Thoracic aorta (tissue), 2 donors: ENCODE data around the gene MCRIP1. TPM values are rescaled to one million over a fixed set of nuclear protein-coding genes. Genes with fewer than 3 reads are reported as not detected.

Experiments
- ATAC-seq: fragments of 150-250 bp; one replicate; pipeline ENCODE4 v1.8.0; 2017; ENCODE audit warnings: low read depth; ENCODE audit not compliant: insufficient number of reproducible peaks, low FRiP score
- DNase-seq: peaks from one replicate; pipeline ENCODE4 v3.0.0-alpha.2; 2020; ENCODE audit warnings: low spot score
- H3K27ac ChIP-seq, 2 donors: fragments of 200-600 bp; sonication (generic); 1 replicate in 1 of 2; 2 replicates in 1 of 2; pipeline ENCODE4 v1.5.1; 2016; ENCODE audit warnings: mild to moderate bottlenecking in 2 of 2, moderate library complexity in 2 of 2
- H3K27me3 ChIP-seq: fragments of 200-600 bp; sonication (generic); replicated peaks from 2 replicates; pipeline ENCODE4 v1.6.0; 2016; ENCODE audit warnings: mild to moderate bottlenecking; ENCODE audit not compliant: insufficient read depth
- H3K36me3 ChIP-seq: fragments of 200-600 bp; sonication (generic); one replicate; pipeline ENCODE4 v1.5.1; 2016
- H3K4me1 ChIP-seq, 2 donors: fragments of 200-600 bp; sonication (generic); 1 replicate in 1 of 2; 2 replicates in 1 of 2; pipeline versions ENCODE4 v1.5.1 to v1.6.0; 2016; ENCODE audit warnings: low read depth in 2 of 2, mild to moderate bottlenecking in 1 of 2; ENCODE audit not compliant: control insufficient read depth in 1 of 2
- H3K4me3 ChIP-seq: fragments of 200-600 bp; sonication (generic); 2 replicates; pipeline ENCODE4 v1.5.1; 2016; ENCODE audit warnings: mild to moderate bottlenecking
- H3K9me3 ChIP-seq: fragments of 200-600 bp; sonication (generic); 2 replicates; pipeline ENCODE4 v1.5.1; 2016
- CTCF ChIP-seq: fragments of 200-600 bp; sonication (generic); IDR thresholded peaks from one replicate; pipeline ENCODE4 v1.5.1; 2019; ENCODE audit warnings: antibody characterized with exemption
- total RNA-seq, 2 donors: library from RNA; depleted of rRNA; stranded (reverse); fragments of >200 nt; gene quantifications; one replicate each; pipeline versions ENCODE4 v1.1.0 to v1.2.3, GENCODE V29; 2016

MCRIP1 gene
- total RNA-seq, 2 donors from 2014 or later: 57.5 to 116 TPM

DNA sequence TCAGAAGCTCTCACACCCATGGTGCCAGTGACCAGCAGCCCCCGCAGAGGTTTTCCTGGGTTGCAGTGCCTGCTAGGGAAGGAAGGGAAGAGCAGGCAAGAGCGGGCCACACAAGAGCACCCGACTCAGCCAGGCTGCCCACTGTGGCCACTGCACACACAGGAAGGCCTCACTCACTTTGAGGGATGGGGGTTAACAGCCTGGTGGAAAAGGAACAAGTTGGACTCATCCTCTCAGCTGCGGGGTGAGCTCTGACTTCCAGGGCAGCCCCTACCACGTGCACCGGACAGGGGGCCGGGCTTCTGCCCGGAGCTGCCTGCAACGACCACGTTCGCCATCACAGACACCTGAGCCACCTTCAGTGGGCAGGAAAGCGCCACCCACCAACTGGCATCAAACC, 19.1 kb upstream of the MCRIP1 start:
- no peak overlapping the region for H3K4me3 ChIP-seq
- no peak for TF ChIP-seq CTCF
- peaks cover 52% of the 10 kb centered on the region for H3K36me3 ChIP-seq
- H3K4me1 ChIP-seq: peaks cover 0 to 5% of the 10 kb centered on the region in 2 donors
- H3K27ac ChIP-seq: no peak overlapping the region
- DNase-seq (no peak), ATAC-seq (no peak)
- H3K27me3 ChIP-seq: no peaks in the 10 kb centered on the region
- no peaks in the 10 kb centered on the region for H3K9me3 ChIP-seq

- Histone ChIP-seq H3K36me3 (peaks cover 60% of the 10 kb centered on the region), H3K27me3 (no peaks in the 10 kb centered on the region), H3K4me1 (peaks cover 0 to 5% of the 10 kb centered on the region in 2 donors), H3K27ac (no peak overlapping the region), H3K9me3 (no peaks in the 10 kb centered on the region), H3K4me3 (no peak overlapping the region)
- no peak for TF ChIP-seq CTCF
- DNase-seq: no peak
- no peak for ATAC-seq
Measured at GRCh38 chr17:81851423-81851822, 18.3 kb upstream of the MCRIP1 start.

- ATAC-seq: no peak
Measured at GRCh38 chr17:81849457-81849856, 16.4 kb upstream of the MCRIP1 start.

DNA sequence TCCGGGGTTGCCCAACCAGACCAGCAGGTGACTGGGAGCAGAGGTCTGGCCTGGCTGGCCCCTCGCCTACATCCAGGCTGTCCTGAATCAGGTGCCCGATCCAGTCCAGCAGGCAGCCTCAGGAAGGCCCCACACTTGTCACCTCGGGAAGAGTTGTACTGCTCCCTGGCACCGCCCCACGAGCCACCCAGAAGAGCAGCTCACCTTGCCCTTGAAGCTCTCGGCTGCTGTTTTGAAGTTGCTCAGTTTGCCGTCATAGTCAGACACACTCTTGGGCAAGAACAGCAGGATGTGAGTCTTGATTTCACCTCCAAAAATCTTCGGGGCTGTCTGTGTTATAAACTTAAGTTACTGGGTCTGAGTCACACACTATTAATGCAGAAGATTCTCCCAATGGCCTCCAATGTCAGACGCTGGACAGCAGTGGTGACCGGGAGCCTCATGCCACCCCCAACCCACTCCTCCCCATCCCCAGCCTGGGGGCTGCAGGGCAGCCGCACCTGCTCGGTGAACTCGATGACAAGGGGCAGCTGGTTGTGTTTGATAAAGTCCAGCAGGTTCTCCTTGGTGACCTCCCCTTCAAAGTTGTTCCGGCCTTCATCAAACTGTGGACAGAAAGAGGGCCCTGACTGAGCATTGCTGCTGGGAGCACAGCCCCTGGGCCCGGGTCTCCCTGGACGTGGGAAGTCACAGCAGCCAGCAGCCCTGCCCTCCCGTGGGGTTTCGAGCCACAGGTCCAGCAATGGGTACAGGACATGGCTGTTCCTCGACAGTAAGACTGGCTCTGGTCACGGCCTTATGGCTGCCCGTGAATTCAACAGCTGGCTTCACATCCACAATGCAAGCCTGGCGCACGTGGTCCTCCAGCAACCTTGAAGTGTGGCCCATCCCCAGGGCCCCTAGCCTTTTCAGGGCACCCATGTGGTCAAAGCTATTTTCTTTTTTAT, 13.9 kb upstream of the MCRIP1 start:
- Histone ChIP-seq H3K36me3 (peaks cover 69% of the 10 kb centered on the region), H3K27me3 (no peaks in the 10 kb centered on the region), H3K4me1 (no peaks in the 10 kb centered on the region), H3K4me3 (no peak overlapping the region), H3K9me3 (no peaks in the 10 kb centered on the region), H3K27ac (no peak overlapping the region)
- DNase-seq (no peak), ATAC-seq (no peak)
- no peak for TF ChIP-seq CTCF

More at GRCh38 chr17:81849457-81849856, 16.4 kb upstream of the MCRIP1 start:
- no peak for TF ChIP-seq CTCF
- H3K9me3 ChIP-seq: no peaks in the 10 kb centered on the region
- DNase-seq: no peak
- no peaks in the 10 kb centered on the region for H3K4me1 ChIP-seq
- no peak overlapping the region for H3K27ac ChIP-seq
- H3K27me3 ChIP-seq: no peaks in the 10 kb centered on the region
- peaks cover 71% of the 10 kb centered on the region for H3K36me3 ChIP-seq
- H3K4me3 ChIP-seq: no peak overlapping the region

GRCh38 chr17:81845881-81846742, 13.0 kb upstream of the MCRIP1 start:
- ATAC-seq: no peak
- Histone ChIP-seq H3K27ac (no peak overlapping the region), H3K4me1 (no peaks in the 10 kb centered on the region), H3K9me3 (no peaks in the 10 kb centered on the region), H3K4me3 (no peak overlapping the region), H3K27me3 (no peaks in the 10 kb centered on the region), H3K36me3 (peaks cover 60% of the 10 kb centered on the region)
- TF ChIP-seq CTCF: no peak
- no peak for DNase-seq
